Neuronal stem cell (in vitro differentiated cells): ENCODE results near the gene LHX2.

Experiments used
- DNase-seq: peaks from one replicate; pipeline ENCODE4 v3.0.0-alpha.2; 2013; ENCODE audit warnings: low spot score
- H2AFZ ChIP-seq: one replicate; pipeline ENCODE4 v1.6.1; 2013; ENCODE audit warnings: mild to moderate bottlenecking, low read length, inconsistent platforms
- H2AK5ac ChIP-seq: 2 replicates; pipeline ENCODE4 v1.6.1; 2013; ENCODE audit warnings: low read depth, mild to moderate bottlenecking, inconsistent platforms, low read length, moderate library complexity, mixed read lengths
- H2BK120ac ChIP-seq: 2 replicates; pipeline ENCODE4 v1.6.1; 2013; ENCODE audit warnings: low read depth, mild to moderate bottlenecking, inconsistent platforms, low read length, moderate library complexity, mixed read lengths
- H2BK12ac ChIP-seq: one replicate; pipeline ENCODE4 v1.6.1; 2013; ENCODE audit warnings: low read length, inconsistent platforms
- H2BK15ac ChIP-seq: 2 replicates; pipeline ENCODE4 v1.6.1; 2013; ENCODE audit warnings: mild to moderate bottlenecking, low read length, inconsistent platforms, mixed read lengths
- H2BK5ac ChIP-seq: one replicate; pipeline ENCODE4 v1.6.1; 2013; ENCODE audit warnings: inconsistent platforms, mild to moderate bottlenecking, low read length, moderate library complexity
- H3K14ac ChIP-seq: one replicate; pipeline ENCODE4 v1.6.1; 2013; ENCODE audit warnings: low read length, inconsistent platforms
- H3K18ac ChIP-seq: 2 replicates; pipeline ENCODE4 v1.6.1; 2013; ENCODE audit warnings: low read length, inconsistent platforms
- H3K23ac ChIP-seq: 2 replicates; pipeline ENCODE4 v1.6.1; 2013; ENCODE audit warnings: low read depth, mild to moderate bottlenecking, mixed read lengths, low read length, inconsistent platforms; ENCODE audit not compliant: poor library complexity
- H3K27ac ChIP-seq: replicated peaks from 3 replicates; pipeline ENCODE4 v1.5.1; 2013; ENCODE audit warnings: low read length, inconsistent platforms
- H3K27me3 ChIP-seq, 3 experiments: 2 replicates each; pipeline ENCODE4 v1.6.1; 2013; ENCODE audit warnings: low read length in 3 of 3, mild to moderate bottlenecking in 2 of 3, inconsistent platforms in 1 of 3, low read depth in 1 of 3, mixed read lengths in 1 of 3, moderate library complexity in 1 of 3; ENCODE audit not compliant: control insufficient read depth in 3 of 3, insufficient read depth in 3 of 3
- H3K36me3 ChIP-seq, 2 donors: replicated peaks in 1 of 2; 2 replicates each; pipeline ENCODE4 v1.6.1; 2013; ENCODE audit warnings: low read length in 2 of 2; ENCODE audit not compliant: control insufficient read depth in 2 of 2, insufficient read depth in 2 of 2
- H3K4ac ChIP-seq: 2 replicates; pipeline ENCODE4 v1.6.1; 2013; ENCODE audit warnings: inconsistent platforms, mild to moderate bottlenecking, low read length, moderate library complexity
- H3K4me1 ChIP-seq, 2 donors: 1 replicate in 1 of 2; 2 replicates in 1 of 2; pipeline ENCODE4 v1.6.1; 2013; ENCODE audit warnings: low read length in 2 of 2, low read depth in 1 of 2; ENCODE audit not compliant: control insufficient read depth in 2 of 2, insufficient read depth in 1 of 2
- H3K4me2 ChIP-seq: one replicate; pipeline ENCODE4 v1.6.1; 2013; ENCODE audit warnings: mild to moderate bottlenecking, low read length, inconsistent platforms; ENCODE audit not compliant: insufficient read depth, poor library complexity, severe bottlenecking
- H3K4me3 ChIP-seq, 2 donors: 2 replicates each; pipeline ENCODE4 v1.5.1; 2013; ENCODE audit warnings: low read length in 2 of 2, mild to moderate bottlenecking in 2 of 2, inconsistent platforms in 1 of 2, moderate library complexity in 1 of 2
- H3K79me1 ChIP-seq: one replicate; pipeline ENCODE4 v1.6.1; 2013; ENCODE audit warnings: low read depth, mild to moderate bottlenecking, inconsistent platforms, low read length, moderate library complexity
- H3K9ac ChIP-seq: one replicate; pipeline ENCODE4 v1.6.1; 2013; ENCODE audit warnings: mild to moderate bottlenecking, low read depth, low read length, inconsistent platforms; ENCODE audit not compliant: poor library complexity
- H3K9me3 ChIP-seq, 2 donors: replicated peaks in 1 of 2; 2 replicates each; pipeline versions ENCODE3 to v1.6.1; 2013; ENCODE audit warnings: low read length in 2 of 2, mild to moderate bottlenecking in 2 of 2, inconsistent platforms in 1 of 2, low read depth in 1 of 2, mixed read lengths in 1 of 2, moderate library complexity in 1 of 2; ENCODE audit not compliant: control insufficient read depth in 2 of 2, insufficient read depth in 1 of 2
- H4K8ac ChIP-seq: one replicate; pipeline ENCODE4 v1.6.1; 2013; ENCODE audit warnings: low read depth, mild to moderate bottlenecking, inconsistent platforms, low read length, moderate library complexity
- H4K91ac ChIP-seq: one replicate; pipeline ENCODE4 v1.6.1; 2013; ENCODE audit warnings: low read length, low read depth, mild to moderate bottlenecking, inconsistent platforms; ENCODE audit not compliant: poor library complexity
- WGBS, 2 donors: extraction: QIAGEN DNeasy Blood & Tissue Kit; methylation state at CpG; one replicate each; pipeline ENCODE4 v1.1.7; 2013; ENCODE audit warnings: missing lambda C conversion rate in 2 of 2, mixed read lengths in 1 of 2; ENCODE audit not compliant: insufficient read length in 2 of 2, insufficient replicate concordance in 1 of 2; ENCODE audit errors: extremely low coverage in 2 of 2; 5-methylcytosine and 5-hydroxymethylcytosine counted together

LHX2 gene

GRCh38 chr9:124014211-124014955, 2.8 kb downstream of the LHX2 start:
- peak overlapping the region; percentile 97 for H3K9ac ChIP-seq
- H3K27ac ChIP-seq: peak overlapping the region; percentile 34
- peaks cover 0 to 16% of the 10 kb centered on the region in 2 donors for H3K36me3 ChIP-seq
- WGBS, 2 donors: no CpG with 5 or more reads among the region's 8 CpGs
- H3K79me1 ChIP-seq: peaks cover 7% of the 10 kb centered on the region
- no peak overlapping the region for H2BK120ac ChIP-seq
- H2BK12ac ChIP-seq: no peak overlapping the region
- DNase-seq: no peak
- H3K18ac ChIP-seq: peak overlapping the region; percentile 44
- no peak overlapping the region for H4K8ac ChIP-seq
- H3K27me3 ChIP-seq: peaks cover 0 to 96% (median 6%) of the 10 kb centered on the region in 3 experiments
- H3K4me2 ChIP-seq: peak overlapping the region; percentile 99
- peak overlapping the region in 1 of 2 donors; percentile 98 for H3K4me3 ChIP-seq
- peak overlapping the region; percentile 92 for H2AK5ac ChIP-seq
- peak overlapping the region; percentile 83 for H2BK15ac ChIP-seq
- no peak overlapping the region for H3K4ac ChIP-seq
- no peak overlapping the region for H3K14ac ChIP-seq
- H2BK5ac ChIP-seq: peak overlapping the region; percentile 99
- H3K4me1 ChIP-seq: peaks cover 8 to 22% of the 10 kb centered on the region in 2 donors
- no peak overlapping the region for H2AFZ ChIP-seq
- peaks cover 3 to 7% of the 10 kb centered on the region in 2 donors for H3K9me3 ChIP-seq
- no peak overlapping the region for H4K91ac ChIP-seq
- no peak overlapping the region for H3K23ac ChIP-seq

GRCh38 chr9:124014956-124015660, 3.5 kb downstream of the LHX2 start:
- peak overlapping the region in 1 of 2 donors; percentile 78 for H3K4me3 ChIP-seq

GRCh38 chr9:124015661-124016131, 4.1 kb downstream of the LHX2 start:
- Histone ChIP-seq H3K18ac (peak overlapping the region; percentile 98), H2BK12ac (peak overlapping the region; percentile 98), H3K79me1 (peaks cover 10% of the 10 kb centered on the region), H3K9me3 (peaks cover 3 to 7% of the 10 kb centered on the region in 2 donors), H3K4me2 (peak overlapping the region; percentile 99), H4K8ac (peak overlapping the region; percentile 58), H2BK120ac (peak overlapping the region; percentile 93), H3K4me1 (peaks cover 8 to 18% of the 10 kb centered on the region in 2 donors), H4K91ac (no peak overlapping the region), H3K4me3 (peak overlapping the region in 1 of 2 donors; percentile 78), H3K23ac (no peak overlapping the region), H3K9ac (peak overlapping the region; percentile 97), H3K27ac (peak overlapping the region; percentile 94), H2AK5ac (peak overlapping the region; percentile 93), H3K14ac (no peak overlapping the region), H3K4ac (peak overlapping the region; percentile 86), H2AFZ (peak overlapping the region; percentile 26), H2BK5ac (peak overlapping the region; percentile 99), H2BK15ac (peak overlapping the region; percentile 83), H3K27me3 (peaks cover 0 to 96% (median 0%) of the 10 kb centered on the region in 3 experiments), H3K36me3 (peaks cover 0 to 26% of the 10 kb centered on the region in 2 donors)
- no peak for DNase-seq
- no CpG with 5 or more reads among the region's 26 CpGs for WGBS, 2 donors

More at GRCh38 chr9:124014956-124015660, 3.5 kb downstream of the LHX2 start:
- H3K27ac ChIP-seq: peak overlapping the region; percentile 94
- peak overlapping the region; percentile 93 for H2AK5ac ChIP-seq
- H2AFZ ChIP-seq: no peak overlapping the region
- peak overlapping the region; percentile 86 for H3K4ac ChIP-seq
- peak overlapping the region; percentile 82 for H4K8ac ChIP-seq
- peak overlapping the region; percentile 94 for H3K23ac ChIP-seq
- peak overlapping the region; percentile 97 for H3K9ac ChIP-seq
- DNase-seq: no peak
- H3K14ac ChIP-seq: peak overlapping the region; percentile 99
- peak overlapping the region; percentile 99 for H2BK5ac ChIP-seq
- H3K9me3 ChIP-seq: peaks cover 3 to 7% of the 10 kb centered on the region in 2 donors
- no peak overlapping the region for H4K91ac ChIP-seq
- peaks cover 11% of the 10 kb centered on the region for H3K79me1 ChIP-seq
- H2BK120ac ChIP-seq: peak overlapping the region; percentile 93
- WGBS, 2 donors: no CpG with 5 or more reads among the region's 57 CpGs
- H3K4me2 ChIP-seq: peak overlapping the region; percentile 99
- H3K4me1 ChIP-seq: peaks cover 8 to 21% of the 10 kb centered on the region in 2 donors
- peak overlapping the region; percentile 83 for H2BK15ac ChIP-seq
- H3K27me3 ChIP-seq: peaks cover 0 to 96% (median 2%) of the 10 kb centered on the region in 3 experiments
- peak overlapping the region; percentile 98 for H3K18ac ChIP-seq
- peak overlapping the region; percentile 98 for H2BK12ac ChIP-seq
- peaks cover 0 to 21% of the 10 kb centered on the region in 2 donors for H3K36me3 ChIP-seq
